RPMI8226 (cell line): ENCODE results near the gene KCTD3.

Source experiments
- DNase-seq: peaks from one replicate; pipeline ENCODE4 v3.0.0-alpha.2; 2015

The KCTD3 gene

DNA sequence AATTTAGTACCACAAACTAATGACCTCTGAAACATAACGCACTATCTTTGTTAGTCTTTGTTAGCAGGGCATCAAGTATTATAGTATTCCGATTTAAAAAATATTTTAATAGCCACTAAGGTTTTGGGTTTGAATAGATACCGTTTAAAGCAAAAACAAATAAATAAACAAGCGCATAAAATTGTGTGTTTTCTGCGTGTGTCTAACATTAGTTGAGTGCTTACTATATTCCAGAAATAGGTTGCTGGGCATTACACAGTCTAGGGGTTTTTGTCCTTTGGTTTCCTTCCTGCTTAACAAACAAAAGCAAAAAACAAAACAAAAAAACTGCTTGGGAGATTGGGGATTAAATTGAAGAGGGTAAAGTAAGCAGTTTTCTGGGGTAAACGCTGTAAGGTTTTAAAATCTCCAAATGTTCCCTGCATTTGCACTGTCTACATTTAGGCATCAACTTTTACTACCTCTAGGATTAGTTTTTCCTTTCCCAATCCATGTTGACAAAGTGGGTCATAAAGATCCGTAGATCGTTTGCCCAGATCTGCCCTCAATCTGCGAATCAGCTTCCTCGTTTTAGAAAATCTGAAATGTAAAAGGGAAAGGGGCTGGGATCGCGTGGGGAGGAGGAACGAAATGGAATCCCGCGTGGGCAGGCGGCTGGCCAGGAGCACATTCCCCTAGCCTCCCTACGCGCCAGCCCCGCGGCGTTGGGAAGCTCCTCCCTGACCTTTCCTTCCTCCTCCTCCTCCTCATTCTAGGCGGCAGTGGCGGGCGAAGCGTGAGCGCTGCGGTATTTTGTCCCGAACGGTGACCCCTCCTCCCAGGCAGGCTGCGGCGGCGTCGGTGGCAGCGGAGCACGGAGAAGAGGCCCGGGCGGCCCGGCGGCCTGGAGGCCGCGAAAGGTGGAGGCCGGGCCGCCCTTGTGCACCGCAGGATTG lies at the start of gene KCTD3:
Gene KCTD3, plus strand, starts transcription at position 749 of the 935 bp plus-strand sequence. CDS start 382 bp downstream, outside the sequence.
- peak; percentile 86 for DNase-seq

DNA sequence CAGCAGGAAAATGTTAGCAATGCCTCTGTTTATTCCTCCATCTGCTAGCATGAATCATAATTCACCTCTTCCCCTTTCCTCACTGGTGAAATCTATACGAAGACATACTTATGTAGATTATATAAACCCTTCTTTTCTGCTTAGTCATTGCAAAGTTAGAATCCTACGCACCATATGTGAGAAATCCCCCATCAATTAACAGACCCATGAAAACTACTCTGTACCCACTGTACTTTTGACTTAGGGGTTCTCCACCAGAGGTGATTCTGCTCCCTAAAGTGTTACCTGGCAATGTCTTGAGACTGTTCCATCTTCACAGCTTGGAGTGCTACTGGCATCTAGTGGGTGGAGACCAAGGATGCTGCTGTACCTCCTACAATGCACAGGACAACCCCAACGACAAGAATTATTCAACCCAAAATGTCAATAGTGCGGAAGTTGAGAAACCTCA lies 49.6 kb upstream of the KCTD3 start:
- no peak for DNase-seq

DNA sequence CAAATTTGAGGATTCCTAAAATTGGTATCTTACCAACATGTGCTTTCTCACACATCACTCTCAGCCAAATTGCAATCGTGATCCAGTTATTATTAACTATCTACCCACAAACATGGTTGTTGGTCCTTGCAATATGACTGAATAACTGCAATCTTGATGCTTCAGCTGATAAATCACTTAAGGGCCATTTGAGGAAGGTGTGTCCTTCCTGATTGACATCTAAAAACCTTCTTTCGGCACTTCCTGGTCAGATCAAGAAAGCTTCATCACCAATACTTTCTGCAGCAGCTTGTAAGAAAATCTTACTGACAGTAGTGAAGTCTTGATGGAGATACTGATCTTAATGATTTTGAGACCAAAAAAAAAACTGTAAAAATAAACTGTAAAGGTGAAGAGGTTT lies 48.5 kb upstream of the KCTD3 start:
- no peak for DNase-seq

DNA sequence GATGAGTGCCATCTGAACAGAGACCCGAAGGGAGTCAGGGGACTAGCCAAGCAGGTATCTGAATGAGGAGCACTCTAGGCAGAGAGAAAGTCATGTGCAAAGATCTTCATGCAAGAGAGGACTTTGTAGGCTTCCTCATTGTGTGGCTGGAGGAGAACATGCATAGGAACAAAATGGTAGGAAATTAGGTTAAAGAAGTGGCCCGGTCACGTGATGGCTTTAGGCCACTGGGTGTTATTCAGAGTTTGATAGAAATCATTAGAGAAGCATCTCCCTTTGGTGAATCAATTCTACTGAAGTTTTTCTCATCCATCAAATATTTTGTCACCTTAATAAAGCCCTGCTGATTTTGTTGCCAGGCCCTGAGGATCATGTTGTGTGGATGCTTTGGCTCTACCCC lies 45.8 kb upstream of the KCTD3 start:
- DNase-seq, result no peak

DNA sequence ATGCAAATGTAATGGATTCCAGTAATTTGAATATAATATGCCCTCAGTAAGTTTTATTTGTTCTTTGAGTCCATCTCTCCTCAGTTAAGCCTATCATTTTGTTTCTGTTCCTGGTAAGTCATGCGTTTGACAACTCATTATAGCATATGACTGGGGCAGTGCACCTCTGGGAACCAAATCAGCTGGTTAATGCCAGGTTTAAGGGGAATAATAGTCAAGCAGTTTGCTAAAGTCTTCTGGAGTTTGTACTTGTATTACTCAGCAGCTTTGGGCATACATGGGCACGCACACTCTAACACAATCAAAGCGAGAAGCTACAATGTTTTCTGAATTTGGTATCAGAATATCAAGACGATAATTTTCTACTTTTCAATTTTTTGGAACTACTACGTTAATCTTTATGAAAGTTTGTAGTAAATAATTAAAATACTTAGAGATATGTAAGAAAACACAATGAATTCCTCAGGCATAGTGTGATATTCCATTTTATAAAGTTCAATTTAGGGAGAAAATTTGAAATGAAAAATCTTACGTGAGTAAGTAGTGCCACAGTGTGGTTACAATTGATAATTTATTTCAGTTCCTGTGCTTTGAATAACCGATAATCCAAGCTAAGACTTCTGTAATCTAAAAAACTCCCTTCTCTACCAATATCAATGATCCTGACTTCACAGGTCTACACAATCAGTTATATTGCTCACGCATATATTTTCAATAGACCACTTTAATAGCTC lies 43.8 kb upstream of the KCTD3 start:
- no peak for DNase-seq

DNA sequence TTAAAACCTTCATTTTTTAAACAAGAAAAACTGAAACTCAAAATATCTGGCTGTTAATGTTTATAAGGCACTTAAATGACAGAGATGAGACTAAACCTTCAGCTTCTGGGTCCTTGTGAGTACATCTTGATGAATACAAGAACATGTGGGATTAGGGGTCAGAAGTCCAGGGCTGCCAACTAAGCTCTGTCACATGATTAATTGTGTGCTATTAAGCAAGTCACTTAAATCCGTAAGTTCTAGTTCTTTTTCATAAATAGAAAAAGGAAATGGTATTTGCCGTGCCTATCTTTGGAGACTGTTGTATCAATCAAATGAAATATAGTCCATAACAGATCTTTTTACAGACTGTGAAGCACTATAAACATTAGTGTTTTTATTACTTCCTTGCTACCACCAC lies 43.2 kb upstream of the KCTD3 start:
- no peak for DNase-seq

DNA sequence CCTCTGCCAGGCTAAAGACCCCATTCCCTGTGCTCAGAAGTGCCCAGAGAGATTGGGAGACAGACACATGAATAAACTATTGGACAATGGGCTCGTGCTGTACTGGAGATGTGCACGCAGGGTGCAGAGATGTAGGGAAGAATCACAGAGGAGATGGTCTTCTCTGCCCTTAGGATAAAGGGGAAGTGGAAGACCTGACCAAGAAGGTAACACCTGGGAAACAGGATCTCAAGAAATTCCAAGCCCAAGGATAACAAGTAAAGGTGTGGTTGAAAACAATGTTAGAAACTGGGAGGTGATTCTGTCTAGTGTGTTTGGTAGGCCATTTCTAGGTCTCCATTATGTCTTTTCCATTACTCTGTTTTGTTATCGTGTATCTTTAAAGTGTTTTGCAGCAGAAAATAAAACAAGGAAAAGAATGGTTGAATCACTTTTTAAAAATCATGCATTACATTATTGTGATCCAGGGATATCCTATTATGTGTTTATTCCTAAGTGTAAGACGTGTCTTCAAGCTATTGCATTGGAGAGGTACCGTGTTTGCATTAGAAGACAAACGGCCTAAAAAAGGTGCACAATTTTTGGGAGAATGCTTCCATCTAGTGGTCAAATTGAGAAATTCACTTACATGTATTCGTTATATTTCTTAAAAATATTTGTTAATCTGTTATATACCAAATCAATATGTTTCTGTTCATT lies 40.8 kb upstream of the KCTD3 start:
- peak; percentile 61 for DNase-seq

DNA sequence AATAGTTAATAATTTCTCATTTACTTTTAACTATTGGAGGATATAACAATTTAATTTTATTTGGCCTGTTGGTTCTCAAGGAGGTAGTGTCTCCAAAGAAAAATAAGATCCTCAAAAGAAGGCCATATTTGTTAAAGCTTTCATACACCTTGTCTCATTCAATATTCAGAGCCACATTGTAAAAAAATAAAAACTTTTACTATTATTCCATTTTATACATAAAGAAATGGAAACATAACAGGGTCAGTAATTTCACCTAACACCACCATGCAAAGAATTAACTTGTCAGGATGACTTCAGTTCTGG lies 40.3 kb upstream of the KCTD3 start:
- DNase-seq, result no peak

DNA sequence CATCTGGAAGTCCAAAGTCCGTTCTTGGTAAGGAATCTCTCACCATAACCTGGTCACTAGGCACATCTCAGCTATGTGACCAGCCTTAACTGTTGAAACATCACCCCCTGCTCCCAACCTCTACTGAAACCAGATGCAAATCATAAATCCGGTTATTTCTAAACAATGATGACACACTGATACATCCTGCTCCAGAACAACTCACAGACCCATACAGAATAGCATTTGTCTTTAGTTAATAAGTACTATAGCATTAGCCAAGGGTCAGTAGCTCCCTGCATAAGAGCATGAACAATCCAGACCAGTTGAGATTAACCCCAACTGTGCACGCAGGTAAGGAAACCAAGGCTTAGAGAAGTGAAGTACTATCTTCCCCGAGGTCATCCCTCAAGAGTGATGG lies 38.0 kb upstream of the KCTD3 start:
- no peak for DNase-seq

DNA sequence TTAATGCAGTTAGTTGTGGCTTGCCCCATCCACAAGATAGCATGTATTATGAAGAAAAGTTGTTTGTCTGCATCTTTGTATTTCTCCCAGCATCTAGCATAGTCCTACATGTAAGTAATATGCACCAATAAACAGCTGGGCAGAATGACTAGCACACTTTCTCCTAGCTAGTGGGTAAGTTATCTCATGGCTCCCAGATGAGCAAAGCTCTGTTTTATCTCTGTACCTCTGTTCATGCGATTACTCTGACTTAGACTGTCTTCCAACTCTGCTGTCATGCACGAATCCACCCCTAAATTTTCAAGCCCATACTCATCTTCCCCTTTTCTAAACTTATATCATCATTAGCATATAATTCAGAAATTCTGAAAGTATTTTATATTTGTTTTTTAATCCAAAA lies 37.5 kb upstream of the KCTD3 start:
- DNase-seq, result no peak

DNA sequence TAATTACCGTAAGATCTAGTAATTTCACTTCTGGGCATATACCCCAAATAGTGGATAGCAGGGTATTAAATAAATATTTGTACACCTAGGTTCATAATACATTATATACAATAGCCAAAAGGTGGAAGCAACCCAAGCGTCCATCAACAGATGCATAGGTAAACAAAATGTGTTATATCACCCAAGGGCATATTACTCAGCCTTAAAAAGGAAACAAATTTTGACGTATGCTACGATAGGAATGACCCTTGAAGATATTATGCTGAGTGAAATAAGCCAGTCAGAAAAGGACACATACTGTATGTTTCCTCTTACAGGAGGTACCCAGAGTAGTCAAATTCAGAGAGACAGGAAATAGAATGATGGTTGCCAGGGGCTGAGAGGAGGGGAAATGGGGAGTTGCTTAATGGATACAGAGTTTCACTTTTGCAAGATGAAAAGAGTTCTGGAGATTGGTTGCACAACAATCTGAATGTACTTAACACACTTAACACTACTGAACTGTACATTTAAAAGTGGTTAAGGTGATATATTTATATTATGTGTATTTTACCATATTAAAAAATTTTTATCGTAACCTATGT lies 36.6 kb upstream of the KCTD3 start:
- DNase-seq, result no peak

DNA sequence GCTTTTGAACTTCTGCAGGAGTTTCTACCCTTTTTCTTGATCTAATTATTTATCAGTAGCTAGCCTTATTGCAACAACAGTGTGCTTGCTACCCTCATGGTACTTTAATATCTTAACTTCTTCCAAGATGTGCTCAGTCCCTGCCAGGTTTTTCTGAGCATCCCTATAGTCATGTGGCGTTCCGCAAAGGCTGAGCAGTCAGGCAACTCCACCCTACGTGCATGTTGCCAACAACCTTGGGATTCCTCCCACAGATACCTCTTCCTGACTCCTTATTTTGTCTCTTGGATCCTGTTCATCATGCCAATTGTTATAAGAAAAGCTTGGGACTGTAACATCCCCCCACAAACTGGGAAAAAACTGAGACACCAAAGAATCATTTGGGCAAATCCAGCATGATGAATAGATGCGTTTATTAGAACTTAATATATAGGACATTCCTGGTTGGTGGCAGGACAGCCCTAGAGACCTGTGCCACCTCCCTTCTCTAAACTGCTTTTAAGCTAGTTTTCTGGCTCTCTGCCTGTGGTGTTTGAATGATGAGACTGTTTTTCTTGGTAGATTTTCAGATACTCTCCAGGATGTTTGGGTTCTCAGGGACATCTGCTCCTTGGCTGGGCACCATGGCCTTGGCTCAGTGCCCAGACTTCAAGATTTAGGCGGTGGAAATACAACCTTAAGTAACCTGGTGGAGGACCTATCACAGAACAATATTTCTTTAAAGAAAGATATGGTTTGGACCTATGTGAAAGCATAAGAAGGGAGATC lies 27.1 kb upstream of the KCTD3 start:
- DNase-seq, result peak; percentile 91

DNA sequence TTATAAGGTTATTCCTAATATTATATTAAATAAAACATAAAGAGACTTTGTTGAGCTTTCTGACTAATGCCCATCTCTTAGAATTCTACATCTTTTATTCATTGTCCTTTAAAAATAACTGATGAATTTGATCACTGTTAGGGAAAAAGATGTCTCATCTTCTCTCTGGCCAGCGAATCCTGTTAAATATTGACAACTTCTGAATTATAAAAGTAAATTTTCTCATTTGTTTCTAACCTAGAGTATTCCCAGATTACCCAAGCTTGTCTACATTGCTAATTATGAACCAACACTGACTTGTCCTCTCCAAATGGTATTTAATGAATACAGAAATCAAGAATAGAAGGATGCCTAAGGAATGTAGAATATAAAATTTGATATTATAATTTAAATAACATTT lies 24.8 kb upstream of the KCTD3 start:
- DNase-seq, result no peak

DNA sequence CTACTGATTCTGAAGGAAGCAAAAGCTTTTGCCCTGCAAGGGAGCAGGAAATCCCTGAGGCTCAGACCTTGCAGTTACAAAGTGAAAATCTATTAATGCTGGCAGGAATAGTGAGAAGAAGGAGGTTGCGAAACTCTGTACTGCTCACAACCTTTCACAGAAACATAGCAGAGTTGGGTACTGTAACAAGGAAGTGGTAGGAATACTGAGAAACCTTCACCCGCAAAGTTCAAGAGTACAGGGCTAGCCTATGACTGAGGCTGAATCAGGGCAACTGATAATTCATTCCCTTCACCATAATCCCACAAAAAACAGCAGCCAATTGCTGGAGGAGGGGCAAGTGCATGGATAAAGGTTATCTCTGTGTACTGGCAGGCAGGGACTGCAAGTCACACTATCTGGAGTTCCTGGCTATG lies 23.9 kb upstream of the KCTD3 start:
- peak; percentile 43 for DNase-seq

DNA sequence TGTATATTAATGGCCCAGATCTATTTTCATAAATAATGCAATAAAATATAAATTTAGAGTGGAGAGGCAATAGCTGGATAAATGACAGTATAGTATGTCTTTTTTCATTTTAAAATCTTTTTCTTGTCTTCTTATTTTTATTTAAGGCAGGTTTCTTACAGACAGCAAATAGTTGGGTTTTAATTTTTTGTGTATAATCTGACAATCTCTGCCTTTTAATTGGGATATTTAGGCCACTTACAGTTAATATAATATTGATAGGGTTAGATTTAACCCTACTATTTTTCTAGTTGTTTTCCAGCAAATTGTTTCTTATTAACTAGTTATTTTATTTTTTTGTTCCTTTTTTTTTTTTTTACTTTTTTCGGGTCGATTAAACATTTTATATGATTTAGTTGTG lies 23.3 kb upstream of the KCTD3 start:
- no peak for DNase-seq

DNA sequence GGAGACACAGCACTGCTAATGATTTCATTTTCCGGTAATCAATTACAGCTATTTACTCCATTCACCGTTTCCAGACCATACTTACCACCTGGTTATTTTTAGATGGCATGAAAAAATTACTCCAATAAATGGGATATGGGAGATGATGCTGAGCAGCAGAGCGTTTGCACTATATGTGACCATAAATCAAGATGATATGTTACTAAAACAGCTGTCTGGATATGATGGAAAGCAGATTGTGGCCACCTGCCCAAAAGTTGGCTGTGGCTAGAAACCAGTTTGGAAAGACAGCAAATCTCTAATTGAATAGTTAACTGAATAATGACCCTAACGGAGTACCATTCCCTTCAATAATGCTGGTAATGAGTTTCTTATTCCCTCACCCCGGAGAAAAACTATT lies 22.5 kb upstream of the KCTD3 start:
- no peak for DNase-seq

DNA sequence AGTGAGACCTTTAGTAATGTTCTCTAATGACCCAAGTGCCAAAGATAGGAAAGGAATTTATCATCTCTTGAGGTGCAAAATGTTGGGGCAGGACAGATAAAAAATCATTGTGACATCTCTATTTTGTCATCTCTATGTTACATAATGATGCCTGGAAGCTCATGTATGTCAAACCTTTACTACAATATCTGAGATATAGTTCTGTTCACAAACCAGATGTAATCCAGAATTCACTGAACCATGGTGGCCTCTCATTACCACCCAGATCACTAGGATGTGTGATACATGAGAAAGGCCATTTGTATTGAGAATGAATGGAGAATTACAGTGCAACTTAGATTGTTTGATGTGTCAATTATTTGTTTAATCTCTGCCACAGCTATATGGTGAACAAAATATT lies 22.0 kb upstream of the KCTD3 start:
- no peak for DNase-seq

DNA sequence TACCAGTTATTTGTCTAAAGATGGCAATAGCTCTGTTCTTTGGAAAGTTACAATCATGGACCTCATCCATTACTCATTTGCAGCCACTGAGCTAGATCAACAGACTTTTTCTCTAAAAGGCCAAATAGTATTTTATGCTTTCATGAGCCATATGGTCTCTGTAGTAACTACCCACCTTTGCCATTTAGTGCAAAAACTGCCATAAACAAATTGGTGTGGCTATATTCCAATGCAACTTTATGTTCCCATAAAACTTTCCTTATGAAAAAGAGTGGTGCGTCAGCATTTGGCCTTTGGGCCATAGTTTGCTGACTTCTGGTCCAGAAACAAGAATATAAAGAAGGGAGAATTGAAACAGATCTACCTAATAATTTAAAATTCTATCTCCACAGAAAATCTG lies 20.1 kb upstream of the KCTD3 start:
- DNase-seq, result no peak

DNA sequence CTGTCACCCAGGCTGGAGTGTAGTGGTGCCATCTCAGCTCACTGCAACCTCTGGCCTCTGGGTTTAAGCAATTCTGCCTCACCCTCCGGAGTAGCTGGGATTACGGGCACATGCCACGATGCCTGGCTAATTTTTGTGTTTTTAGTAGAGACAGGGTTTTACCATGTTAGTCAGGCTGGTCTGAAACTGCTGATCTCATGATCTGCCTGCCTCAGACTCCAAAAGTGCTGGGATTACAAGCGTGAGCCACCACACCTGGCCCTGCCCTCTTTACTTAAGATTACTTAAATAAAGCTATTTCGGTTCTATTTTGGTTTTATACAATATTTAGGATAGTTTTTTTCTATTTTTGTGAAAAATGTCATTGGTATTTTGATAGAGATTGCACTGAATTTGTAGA lies 15.3 kb upstream of the KCTD3 start:
- peak; percentile 53 for DNase-seq

DNA sequence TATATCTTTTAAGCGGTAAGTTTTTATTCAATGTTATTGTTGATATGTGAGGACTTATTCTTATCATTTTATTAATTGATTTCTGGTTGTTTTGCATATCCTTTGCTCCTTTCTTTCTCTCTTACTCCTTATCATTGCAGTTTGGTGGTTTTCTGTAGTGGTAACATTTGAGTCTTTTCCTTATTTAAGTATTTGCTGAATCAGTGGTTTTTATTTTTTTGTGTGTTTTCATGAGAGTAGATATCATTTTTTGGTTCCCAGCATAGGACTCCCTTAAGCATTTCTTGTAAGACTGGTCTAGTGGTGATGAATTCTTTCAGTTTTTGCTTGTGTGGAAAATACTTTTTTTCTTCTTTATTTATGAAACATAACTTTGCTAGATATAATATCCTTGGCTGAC lies 12.2 kb upstream of the KCTD3 start:
- DNase-seq, result no peak

DNA sequence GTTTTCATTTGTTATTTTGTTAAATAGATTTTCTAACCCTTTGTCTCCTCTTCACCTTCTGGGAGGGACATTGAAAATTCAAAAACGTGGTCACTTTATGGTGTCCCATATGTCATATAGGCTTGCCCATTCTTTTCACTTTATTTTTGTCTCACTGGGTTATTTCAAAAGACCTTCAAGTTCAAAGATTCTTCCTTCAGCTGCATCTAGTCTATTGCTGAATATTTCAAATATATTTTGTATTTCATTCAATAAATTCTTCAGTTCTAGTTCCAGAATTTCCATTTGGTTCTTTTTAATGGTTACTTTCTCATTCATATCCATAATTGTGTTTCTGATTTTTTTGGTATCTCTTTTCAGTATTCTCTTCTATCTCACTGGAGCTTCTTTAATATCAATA lies 11.6 kb upstream of the KCTD3 start:
- no peak for DNase-seq

DNA sequence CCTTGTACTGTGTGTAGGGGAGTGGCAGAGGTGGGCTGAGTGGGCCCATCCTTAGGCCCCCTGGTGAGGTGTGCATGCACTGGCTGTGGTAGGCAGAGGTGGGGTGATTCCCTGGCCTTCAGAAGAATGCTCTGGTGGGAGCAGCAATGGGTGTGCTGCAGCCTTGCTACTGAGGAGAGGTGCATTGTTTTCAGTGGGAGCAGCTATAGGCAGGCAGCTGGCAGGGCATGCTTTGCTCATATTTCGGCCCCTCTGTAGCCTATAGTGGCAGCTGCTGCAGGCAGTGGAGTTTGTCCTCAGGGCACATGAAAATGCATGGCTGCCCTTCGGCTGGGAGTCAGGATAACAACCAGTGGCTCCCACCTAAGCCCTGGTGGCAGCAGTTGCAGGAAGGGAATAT lies 10.1 kb upstream of the KCTD3 start:
- no peak for DNase-seq

DNA sequence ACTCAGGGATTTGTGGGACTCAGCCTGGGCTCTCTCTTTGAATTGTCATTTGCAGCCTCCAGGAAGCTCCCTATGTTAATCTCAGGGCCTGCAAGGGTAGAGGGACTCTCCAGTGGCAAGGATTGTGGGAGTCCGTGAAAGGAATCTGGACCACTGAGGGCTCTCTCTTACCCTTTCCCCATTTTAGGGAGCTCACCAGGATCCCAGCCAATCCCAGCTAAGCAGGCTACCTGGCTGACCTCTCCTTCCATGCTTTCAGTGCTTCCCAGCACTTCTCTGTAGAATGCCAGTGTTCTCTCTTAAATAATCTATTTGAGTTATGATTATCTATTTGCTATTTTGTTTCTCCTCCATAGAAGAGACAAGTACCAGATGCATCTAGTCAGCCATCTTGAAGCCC lies 9.6 kb upstream of the KCTD3 start:
- DNase-seq, result no peak
